ENCODE measurements around the gene SNED1.

The SNED1 gene

DNA sequence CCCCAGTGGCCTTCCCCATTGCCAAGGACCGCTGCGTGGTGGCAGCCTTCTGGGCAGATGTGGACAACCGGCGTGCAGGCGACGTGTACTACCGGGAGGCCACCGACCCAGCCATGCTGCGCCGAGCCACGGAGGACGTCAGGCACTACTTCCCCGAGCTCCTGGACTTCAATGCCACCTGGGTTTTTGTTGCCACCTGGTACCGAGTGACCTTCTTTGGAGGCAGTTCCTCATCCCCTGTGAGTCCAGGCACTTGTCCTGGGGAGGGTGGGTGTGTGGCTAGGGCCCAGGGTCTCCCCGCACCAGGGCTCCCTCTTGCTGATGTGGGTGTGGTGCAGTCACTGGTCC is 31.9 kb downstream of the SNED1 start:
- TF ChIP-seq, protein P1, sequence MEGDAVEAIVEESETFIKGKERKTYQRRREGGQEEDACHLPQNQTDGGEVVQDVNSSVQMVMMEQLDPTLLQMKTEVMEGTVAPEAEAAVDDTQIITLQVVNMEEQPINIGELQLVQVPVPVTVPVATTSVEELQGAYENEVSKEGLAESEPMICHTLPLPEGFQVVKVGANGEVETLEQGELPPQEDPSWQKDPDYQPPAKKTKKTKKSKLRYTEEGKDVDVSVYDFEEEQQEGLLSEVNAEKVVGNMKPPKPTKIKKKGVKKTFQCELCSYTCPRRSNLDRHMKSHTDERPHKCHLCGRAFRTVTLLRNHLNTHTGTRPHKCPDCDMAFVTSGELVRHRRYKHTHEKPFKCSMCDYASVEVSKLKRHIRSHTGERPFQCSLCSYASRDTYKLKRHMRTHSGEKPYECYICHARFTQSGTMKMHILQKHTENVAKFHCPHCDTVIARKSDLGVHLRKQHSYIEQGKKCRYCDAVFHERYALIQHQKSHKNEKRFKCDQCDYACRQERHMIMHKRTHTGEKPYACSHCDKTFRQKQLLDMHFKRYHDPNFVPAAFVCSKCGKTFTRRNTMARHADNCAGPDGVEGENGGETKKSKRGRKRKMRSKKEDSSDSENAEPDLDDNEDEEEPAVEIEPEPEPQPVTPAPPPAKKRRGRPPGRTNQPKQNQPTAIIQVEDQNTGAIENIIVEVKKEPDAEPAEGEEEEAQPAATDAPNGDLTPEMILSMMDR (IDR thresholded peaks at IDR 0.05; ENCODE audit: insufficient read depth, missing control alignments) = no peak
- no peak for DNase-seq (ENCODE audit: insufficient read length, low spot score)
- FAIRE-seq = no peak

DNA sequence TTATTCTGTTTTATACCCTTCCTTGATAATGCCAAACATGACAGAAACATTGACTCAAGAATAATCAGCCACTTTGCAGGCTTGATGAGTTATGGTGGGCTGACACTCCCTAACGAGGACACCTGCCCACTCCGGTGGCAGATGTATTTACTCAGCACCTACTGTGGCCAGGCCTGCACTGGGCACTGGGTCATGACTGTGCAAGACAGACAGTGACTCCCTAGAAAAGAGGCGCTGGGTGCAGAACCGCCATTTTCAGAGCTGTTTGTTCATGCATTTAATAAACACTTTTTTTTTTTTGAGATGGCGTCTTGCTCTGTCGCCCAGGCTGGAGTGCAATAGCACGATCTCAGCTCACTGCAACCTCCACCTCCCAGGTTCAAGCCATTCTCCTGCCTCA is 32.5 kb downstream of the SNED1 start:
- DNase-seq (ENCODE audit: insufficient read length, low spot score) (no peak), FAIRE-seq (no peak)
- TF ChIP-seq, protein P1 (IDR thresholded peaks at IDR 0.05; ENCODE audit: insufficient read depth, missing control alignments) = no peak

DNA sequence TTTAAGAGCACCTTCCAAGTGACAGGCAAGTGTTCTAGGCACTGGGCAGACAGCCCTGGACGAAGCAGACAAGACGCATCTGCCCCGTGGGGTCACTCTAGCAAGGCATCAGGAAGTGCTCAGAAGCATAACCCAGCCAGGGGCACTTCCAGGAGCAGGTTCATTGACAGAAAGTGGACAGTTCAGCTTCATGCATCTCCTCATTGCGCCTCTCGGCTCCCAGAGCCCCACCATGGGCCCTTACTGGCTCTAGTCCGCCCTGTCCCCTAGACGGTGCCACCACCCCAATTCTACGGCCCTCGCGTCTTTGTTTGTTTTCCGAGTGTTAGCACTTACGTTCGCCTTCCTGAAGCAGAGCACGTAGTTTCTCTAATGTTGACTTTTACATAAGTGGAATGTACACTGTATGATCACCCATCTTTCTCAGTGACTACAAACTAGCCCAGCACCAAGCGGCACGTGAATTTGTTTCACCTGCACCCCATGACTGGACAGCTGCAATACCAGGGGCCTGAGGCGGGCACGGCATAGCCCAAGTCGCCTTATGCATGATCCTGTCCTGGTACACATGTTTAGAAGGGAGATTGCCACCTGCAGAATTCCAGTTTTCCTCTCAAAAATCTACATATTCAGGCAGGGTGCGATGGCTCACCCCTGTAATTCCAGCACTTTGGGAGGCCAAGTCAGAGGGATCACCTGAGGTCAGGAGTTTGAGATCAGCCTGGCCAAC is 33.2 kb downstream of the SNED1 start:
- FAIRE-seq (no peak), DNase-seq (ENCODE audit: insufficient read length, low spot score) (no peak)
- TF ChIP-seq, protein P1 (IDR thresholded peaks at IDR 0.05; ENCODE audit: insufficient read depth, missing control alignments) = no peak

DNA sequence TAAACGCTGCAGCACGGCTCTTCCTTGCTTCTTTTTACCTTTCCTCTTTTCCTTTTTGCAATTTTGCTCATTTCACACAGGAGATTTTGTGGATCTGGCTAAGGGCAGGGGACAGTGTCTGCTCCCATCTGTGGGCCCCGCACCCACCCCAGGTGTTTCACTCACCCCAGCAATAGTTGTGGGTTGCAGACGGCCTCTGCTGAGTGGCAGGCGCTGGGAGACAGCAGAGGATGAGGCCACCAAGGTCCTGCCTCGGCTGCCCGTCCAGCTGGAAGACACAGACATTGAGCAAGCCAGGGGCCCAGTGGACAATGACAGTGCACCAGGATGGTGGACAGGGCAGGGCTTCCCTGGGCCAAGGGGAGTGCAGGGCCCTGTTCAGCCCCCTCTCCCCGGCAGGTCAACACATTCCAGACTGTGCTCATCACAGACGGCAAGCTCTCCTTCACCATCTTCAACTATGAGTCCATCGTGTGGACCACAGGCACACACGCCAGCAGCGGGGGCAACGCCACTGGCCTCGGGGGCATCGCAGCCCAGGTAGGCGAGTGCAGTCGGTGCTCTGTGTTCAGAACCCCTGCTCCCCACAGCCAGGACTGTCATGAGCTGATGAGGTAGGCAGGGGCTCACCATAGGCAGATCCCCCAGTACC is 35.0 kb downstream of the SNED1 start:
- TF ChIP-seq, protein P1 (IDR thresholded peaks at IDR 0.05; ENCODE audit: insufficient read depth, missing control alignments) = no peak
- no peak for FAIRE-seq
- DNase-seq (ENCODE audit: insufficient read length, low spot score) = no peak

DNA sequence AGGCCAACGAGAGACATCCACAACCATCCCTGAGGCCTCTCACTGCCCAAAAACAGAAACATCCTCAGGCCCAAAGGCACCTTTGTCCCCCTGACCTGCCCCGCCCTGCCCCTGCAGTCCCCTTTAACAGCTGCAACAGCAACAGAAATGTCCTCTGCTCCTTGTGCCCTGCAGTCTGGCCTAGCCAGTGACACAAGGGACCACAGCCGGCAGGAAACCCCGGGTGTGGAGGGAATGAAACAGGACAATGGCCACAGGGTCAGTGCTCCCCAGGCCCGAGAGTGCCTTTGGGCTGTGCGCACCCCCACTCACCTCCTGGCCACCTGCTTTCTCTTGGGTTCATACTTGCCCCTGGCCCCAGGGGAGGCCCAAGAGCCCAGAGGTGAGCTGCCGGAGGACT is 35.6 kb downstream of the SNED1 start:
- no peak for FAIRE-seq
- DNase-seq (ENCODE audit: insufficient read length, low spot score) = no peak
- TF ChIP-seq, protein P1 (IDR thresholded peaks at IDR 0.05; ENCODE audit: insufficient read depth, missing control alignments) = no peak

DNA sequence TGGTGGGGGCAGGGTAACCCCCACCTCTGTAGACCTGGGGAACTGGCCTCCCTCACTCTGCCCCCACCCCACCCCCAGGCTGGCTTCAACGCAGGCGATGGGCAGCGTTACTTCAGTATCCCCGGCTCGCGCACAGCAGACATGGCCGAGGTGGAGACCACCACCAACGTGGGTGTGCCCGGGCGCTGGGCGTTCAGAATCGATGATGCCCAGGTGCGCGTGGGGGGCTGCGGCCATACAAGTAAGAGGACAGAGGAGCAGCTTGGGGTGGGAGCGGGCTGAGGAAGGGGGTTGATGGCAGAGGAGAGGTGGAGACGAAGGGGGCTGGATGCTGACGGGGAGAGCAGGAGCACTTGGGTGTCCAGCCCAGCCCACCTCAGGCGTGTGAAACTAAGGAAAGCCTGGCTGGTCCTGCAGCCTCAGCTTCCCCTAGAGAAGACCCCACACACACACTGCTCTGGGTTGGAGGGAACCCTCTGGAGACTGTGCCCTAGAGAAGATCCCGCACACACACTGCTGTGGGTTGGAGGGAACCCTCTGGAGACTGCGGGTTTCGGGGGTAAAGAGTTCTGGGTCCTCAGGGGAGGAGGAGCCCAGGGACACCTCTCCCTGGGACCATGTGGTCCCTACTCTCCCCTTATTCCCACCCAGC is 36.2 kb downstream of the SNED1 start:
- FAIRE-seq (no peak), DNase-seq (ENCODE audit: insufficient read length, low spot score) (no peak)
- TF ChIP-seq, protein P1 (IDR thresholded peaks at IDR 0.05; ENCODE audit: insufficient read depth, missing control alignments) = no peak

Measured in D721Med (cell line).